HG03469 (cell line): ENCODE measurements around the gene RETSAT.

Experiments used
- ATAC-seq: cut with Tn5 transposase; IDR thresholded peaks from one replicate; pipeline ENCODE4 v1.9.1; 2021; ENCODE audit warnings: mild to moderate bottlenecking, moderate library complexity, moderate number of reproducible peaks; ENCODE audit not compliant: unreplicated experiment

Gene RETSAT

DNA sequence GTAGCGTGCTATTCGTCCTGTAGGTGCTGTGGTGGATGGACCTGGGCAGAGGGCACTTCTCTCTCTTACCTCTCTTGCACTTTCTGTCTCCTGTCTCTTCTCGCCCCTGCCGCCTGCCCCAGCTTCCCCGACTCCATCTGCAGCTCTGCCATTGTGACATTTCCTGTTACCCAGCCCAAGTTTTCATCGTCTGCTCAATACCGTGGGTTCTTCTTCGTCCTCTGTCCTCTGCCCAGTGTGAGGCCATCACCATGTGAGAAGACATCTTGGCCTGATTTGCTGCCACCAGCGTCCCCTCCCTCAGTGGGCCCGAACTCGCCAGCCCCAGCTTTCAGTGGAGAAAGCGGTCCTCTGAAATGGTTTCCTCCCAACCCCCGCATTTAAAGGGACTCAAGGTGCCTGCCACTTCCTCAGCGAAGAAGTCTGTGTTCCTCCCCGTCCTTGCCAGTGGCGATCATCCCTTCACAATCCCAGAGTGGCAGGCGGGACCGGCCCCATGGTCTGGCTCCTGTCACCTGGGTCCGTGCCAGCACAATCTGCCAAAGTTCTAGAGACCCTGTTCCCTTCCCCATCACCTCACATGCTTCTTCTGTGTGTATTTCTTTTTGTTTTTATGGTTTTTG lies 44.5 kb downstream of the RETSAT start:
- ATAC-seq = no peak

- ATAC-seq = no peak
Observed at GRCh38 chr2:85308896-85309555, 45.3 kb downstream of the RETSAT start.

DNA sequence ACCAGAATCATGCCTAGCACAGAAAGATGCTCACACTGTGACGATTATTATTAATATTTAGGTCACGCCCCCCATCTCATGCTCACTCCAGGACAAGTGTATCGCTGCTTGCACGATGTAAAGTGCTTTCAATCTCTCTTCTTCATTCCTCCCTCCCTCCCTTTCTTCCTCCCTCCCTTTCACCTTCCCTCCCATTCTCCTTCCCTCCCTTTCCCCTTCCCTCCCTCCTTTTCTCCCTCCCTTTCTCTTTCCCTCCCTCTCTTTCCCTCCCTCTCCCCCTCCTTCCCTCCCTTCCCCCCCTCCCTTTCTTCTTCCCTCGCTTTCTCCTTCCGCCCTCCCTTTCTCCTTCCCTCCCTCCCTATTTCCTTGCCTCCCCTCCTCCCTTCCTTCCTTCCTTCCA lies 46.1 kb downstream of the RETSAT start:
- ATAC-seq = no peak

- ATAC-seq = no peak
Observed at GRCh38 chr2:85307527-85307897, 46.8 kb downstream of the RETSAT start.

DNA sequence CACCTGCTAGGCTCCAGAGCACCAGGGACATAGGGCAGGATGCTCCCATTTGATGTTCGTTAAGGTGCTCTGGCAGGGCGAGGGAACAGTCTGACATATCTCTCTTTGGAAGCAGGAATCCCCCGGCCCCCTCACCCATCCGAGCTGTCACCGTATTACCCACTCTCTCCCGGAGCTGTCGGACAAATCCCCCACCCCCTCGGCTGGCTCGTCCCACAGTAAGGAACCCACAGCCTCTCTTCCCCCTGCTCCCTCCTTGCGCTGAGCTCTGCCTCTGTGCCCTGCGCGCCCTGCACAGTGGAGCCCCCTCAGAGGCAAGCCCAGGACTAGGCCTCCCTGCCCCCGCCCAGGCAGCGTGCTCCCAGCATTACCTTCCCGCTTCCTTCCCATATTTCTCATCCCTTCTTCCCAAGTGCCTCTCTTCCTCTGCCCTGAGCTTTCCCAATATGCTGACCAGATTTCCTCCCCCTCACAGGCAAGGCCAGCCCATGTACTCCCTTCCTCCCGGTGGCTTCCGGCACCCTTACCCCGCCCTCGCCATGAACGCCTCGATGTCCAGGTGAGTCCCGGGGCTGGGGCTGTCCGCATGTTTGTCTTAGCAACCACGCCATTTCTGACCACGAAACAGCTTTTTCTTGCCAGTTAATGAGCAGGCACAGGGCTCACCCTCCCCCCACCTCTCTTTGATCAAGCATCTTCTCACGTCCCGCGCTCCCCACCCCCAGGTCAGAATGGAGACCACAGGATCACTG lies 50.4 kb downstream of the RETSAT start:
- no peak for ATAC-seq

DNA sequence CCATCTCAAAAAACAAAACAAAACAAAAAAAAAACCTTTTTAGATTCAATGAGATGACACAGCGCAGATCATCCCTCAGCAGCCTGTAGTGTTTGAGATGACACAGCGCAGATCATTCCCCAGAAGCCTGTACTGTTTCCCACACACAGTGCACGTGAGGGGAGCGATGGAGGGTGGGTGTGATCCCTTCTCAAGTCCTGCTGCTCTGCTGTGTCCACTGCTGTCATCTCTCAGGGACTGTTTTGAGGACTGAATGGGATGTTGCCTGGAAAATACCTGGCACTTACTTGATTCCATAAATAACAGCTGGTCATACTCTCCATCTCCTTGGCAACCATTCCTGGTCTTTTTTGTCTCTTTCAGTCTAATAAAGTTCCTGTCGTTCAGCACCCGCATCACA lies 52.2 kb downstream of the RETSAT start:
- no peak for ATAC-seq
